ENCODE data around the gene ST3GAL3. TPM values are rescaled to one million over a fixed set of nuclear protein-coding genes. Genes with fewer than 3 reads are reported as not detected.
A peak's percentile ranks its signal among the peaks of the same experiment; 100 is the strongest.
"Not testable (repeated sequence)": the region's sequence is repeated elsewhere in the genome, so short reads cannot be mapped to it uniquely, and the experiment has no call there.

Gene ST3GAL3
- total RNA-seq, 1 donor = 28.5 TPM

- no peak for DNase-seq (ENCODE audit: low read depth in 2 of 3, low spot score in 2 of 3)
These were observed 107.1 kb downstream of the ST3GAL3 start for GRCh38 chr1:43814401-43814800.

DNA sequence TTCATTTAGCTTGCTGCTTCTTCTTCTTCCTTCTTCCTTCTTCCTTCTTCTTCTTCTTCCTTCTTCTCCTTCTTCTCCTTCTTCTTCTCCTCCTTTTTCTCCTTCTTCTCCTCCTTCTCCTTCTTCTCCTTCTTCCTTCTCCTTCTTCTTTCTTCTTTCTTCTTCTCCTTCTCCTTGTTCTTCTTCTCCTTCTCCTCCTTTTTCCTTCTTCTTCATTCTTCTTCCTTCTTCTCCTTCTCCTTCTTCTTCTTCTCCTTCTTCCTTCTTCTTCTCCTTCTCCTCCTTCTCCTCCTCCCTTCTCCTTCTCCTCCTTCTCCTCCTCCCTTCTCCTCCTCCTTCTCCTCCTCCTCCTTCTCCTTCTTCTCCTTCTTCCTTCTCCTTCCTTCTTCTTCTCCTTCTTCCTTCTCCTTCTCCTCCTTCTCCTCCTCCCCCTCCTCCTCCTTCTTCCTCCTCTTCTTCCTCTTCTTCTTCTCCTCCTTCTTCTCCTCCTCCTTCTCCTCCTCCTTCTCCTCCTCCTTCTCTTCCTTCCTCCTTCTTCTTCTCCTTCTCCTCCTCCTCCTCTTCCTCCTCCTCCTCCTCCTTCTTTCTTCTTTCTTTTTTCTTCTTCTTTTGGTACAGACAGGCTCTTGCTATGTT is 110.1 kb downstream of the ST3GAL3 start:
- no peak for DNase-seq (ENCODE audit: low read depth in 2 of 3, low spot score in 2 of 3)

GRCh38 chr1:43818691-43819090 is 111.4 kb downstream of the ST3GAL3 start:
- peak in 1 of 3 donors; percentile 41 for DNase-seq (ENCODE audit: low read depth in 2 of 3, low spot score in 2 of 3)

GRCh38 chr1:43819357-43819756 is 112.0 kb downstream of the ST3GAL3 start:
- DNase-seq (ENCODE audit: low read depth in 2 of 3, low spot score in 2 of 3) = no peak

DNA sequence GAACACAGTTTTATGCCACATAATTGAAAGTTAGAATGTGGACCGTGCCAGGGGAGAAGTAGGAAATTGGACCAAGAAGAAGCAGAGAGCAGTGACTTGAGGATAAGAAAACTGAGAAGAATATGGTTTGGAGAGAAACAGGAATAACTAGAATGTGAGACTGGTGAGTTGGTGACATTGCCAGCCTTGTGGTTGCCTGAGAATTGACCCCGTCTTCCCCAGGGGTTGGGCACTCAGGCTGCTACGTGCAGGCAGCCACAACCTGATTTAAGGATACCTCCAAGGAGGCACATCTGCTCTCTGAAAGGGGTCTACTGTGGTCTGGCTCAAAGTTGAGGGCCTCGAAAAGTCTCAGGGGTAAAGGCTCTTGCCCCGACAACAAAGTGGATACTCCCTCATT is 114.1 kb downstream of the ST3GAL3 start:
- no peak for DNase-seq (ENCODE audit: low read depth in 2 of 3, low spot score in 2 of 3)

DNA sequence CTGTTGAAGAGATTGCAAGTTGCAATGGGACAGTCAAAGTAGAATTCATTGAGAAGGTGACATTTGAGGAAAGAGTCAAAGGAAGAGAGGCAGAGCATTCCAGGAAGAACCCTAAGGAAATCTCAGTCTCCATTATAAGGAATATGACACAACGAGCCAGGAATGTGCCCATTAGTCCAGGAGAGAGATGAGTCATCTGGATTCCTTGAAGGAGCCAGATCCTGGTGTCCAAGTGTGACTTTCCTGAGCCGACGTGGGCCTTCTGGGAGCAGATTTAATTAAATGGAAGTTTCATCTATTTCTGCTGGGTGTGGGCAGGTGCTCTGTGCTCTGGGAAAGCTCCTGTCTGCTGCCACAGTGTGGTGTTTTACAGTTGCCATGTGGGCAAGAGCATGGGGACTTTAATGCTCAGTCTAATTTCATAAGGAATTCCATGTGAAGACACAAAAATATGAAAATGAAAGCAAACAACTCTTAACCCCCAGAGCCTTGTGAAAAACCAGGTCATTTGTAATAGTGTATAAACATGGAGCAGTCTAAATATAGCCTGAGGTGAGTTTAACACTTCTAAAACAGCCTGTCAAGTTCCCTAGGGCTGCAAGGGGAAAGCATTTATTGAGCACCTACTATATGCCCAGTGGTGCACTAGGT is 114.8 kb downstream of the ST3GAL3 start:
- DNase-seq (ENCODE audit: low read depth in 2 of 3, low spot score in 2 of 3) = no peak

DNA sequence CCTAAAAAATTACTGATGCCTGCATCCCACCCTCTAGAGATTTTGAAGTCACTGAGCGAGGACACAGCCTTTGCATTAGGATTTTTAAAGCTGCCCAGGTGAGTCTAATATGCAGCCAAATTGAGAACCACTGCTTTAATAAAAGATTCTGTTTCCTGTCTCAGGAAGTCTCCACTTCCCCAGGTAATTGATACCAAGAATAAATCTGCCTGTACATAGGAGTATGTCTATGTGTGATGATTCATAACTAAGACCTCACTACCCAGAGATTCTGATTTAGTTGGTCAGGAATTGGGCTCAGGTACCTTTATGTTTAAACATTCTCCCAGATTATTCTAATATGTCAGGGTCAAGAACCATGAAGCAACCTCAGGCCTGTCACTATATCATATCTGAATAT is 117.5 kb downstream of the ST3GAL3 start:
- DNase-seq (ENCODE audit: low read depth in 2 of 3, low spot score in 2 of 3) = no peak

DNA sequence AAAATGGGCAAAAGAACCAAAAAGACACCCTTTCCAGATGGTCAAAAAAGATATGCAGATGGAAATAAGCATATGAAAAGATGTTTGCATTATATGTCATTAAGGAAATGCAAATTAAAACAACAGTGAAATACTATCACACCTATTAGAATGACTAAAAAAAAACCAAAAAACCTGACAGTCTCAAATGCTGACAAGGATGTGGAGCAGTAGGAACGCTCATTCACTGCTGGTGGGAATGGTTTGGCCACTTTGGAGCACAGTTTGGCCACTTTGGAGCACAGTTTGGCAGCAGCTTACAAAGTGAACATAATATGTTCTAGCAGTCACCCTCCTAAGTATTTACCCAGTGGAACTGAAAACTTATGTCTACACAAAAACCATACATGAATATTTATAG is 121.2 kb downstream of the ST3GAL3 start:
- no peak for DNase-seq (ENCODE audit: low read depth in 2 of 3, low spot score in 2 of 3)

DNA sequence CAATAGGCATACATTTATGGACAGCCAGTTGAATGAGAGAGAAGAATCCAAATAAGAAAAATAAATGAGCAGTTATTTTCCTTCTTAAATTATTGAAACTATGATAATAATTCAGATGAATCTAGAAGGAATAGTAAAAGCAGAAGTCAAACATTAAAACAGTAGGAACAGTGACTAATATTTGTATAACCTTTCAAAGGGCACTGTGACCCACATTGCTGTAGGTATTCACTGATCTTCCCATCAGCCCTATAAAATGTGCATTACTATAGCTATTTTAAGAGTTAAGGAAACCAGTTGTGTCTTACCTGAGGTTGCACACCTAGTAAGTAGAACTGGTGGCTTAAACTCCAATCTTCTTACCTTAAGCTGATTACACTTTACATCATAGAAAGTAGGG is 123.5 kb downstream of the ST3GAL3 start:
- no peak for DNase-seq (ENCODE audit: low read depth in 2 of 3, low spot score in 2 of 3)

GRCh38 chr1:43831851-43832250 is 124.5 kb downstream of the ST3GAL3 start:
- no peak for DNase-seq (ENCODE audit: low read depth in 2 of 3, low spot score in 2 of 3)

GRCh38 chr1:43832255-43832654 is 124.9 kb downstream of the ST3GAL3 start:
- DNase-seq (ENCODE audit: low read depth in 2 of 3, low spot score in 2 of 3) = no peak

- no peak for DNase-seq (ENCODE audit: low read depth in 2 of 3, low spot score in 2 of 3)
These were observed 125.7 kb downstream of the ST3GAL3 start for GRCh38 chr1:43832998-43833397.

GRCh38 chr1:43833902-43834279 is 126.6 kb downstream of the ST3GAL3 start:
- not testable (repeated sequence) for DNase-seq (ENCODE audit: low read depth in 2 of 3, low spot score in 2 of 3)

DNA sequence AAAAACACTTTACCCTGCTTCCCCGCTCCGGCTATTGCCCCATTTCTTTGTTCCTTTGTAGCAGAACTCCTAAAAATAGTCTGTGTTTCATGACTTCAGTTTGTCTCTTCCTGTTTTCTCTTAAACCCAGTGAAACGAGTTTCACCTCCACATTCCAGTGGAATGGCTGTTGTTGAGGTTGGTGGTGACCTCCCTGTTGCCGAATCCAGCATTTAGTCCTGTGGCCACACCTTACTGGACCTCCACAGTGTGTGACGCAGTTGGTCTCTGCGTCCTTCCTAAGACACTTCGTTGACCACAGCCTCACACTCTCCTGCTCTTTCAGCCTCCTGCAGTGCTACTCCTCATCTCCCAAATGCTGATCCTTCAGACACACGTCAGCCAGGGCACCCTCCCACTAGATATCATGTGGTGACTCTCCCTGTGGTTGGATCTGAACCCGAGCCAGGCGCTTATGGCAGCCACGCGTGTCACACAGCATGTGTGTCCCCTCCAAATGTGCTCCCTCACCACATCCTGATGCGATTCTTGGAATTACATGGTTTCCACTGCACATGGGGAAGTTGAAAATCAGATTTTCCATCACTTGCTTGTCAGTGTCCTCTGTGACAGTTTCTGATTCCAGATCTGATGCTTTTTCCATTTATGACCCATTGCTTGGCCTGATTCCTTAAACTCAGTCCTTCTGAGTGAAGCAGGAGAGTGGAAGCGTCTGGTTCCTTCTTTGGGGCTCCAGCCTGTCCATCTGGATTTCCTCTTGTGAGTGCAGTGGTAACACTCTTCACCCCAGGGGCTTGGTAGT is 127.1 kb downstream of the ST3GAL3 start:
- DNase-seq (ENCODE audit: low read depth in 2 of 3, low spot score in 2 of 3) = peak in 2 of 3 donors; percentile 12 to 35

GRCh38 chr1:43835082-43836021 is 128.0 kb downstream of the ST3GAL3 start:
- DNase-seq (ENCODE audit: low read depth in 2 of 3, low spot score in 2 of 3) = peak in 2 of 3 donors; percentile 37 to 42

GRCh38 chr1:43836267-43836951 is 129.1 kb downstream of the ST3GAL3 start:
- DNase-seq (ENCODE audit: low read depth in 2 of 3, low spot score in 2 of 3) = peak; percentile 11 to 93 (median 77)

GRCh38 chr1:43839056-43839455 is 131.7 kb downstream of the ST3GAL3 start:
- no peak for DNase-seq (ENCODE audit: low read depth in 2 of 3, low spot score in 2 of 3)

- no peak for DNase-seq (ENCODE audit: low read depth in 2 of 3, low spot score in 2 of 3)
These were observed 134.2 kb downstream of the ST3GAL3 start for GRCh38 chr1:43841321-43842174.

DNA sequence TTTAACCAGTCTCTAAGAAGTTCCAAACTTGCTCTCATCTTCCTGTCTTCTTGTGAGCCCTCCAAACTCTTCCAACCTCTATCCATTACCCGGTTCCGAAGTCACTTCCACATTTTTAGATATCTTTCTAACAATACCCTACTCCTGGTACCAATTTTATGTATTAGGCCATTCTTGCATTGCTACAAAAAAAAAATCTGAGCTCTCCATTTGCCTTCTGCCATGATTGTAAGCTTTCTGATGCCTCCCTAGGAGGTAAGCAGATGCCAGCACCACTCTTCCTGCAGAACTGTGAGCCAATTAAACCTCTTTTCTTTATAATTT is 134.8 kb downstream of the ST3GAL3 start:
- DNase-seq (ENCODE audit: low read depth in 2 of 3, low spot score in 2 of 3) = no peak

Measured in hematopoietic multipotent progenitor cell (in vitro differentiated cells).